H1 (cell line): ENCODE measurements around the gene NUP210L. TPM values are rescaled to one million over a fixed set of nuclear protein-coding genes. Genes with fewer than 3 reads are reported as not detected.

Experiments
- CTCF ChIA-PET: fragments of 300-600 bp; sonication (Branson Sonifier 250); formaldehyde crosslinking; loops from one replicate; lab custom pipeline; 2021; ENCODE audit not compliant: partially characterized antibody; lab: Charles Lee
- POLR2A ChIA-PET: fragments of 300-600 bp; sonication (Branson Sonifier 250); formaldehyde crosslinking; loops from one replicate; lab custom pipeline; 2021; ENCODE audit warnings: inconsistent platforms; ENCODE audit not compliant: partially characterized antibody; lab: Charles Lee
- DNase-seq, 2 experiments: peaks; one replicate each; pipeline versions ENCODE4 v3.0.0 to v3.0.0-alpha.2; 2010 to 2022; ENCODE audit warnings: low spot score in 2 of 2, low read depth in 1 of 2, mixed read lengths in 1 of 2
- FAIRE-seq: peaks from 2 replicates; lab custom pipeline; 2011; peaks lifted over from hg19 to GRCh38; lab: Jason Lieb, UNC
- H2AFZ ChIP-seq: 2 replicates; pipeline ENCODE4 v1.8.1; 2012; ENCODE audit warnings: low read length, inconsistent platforms
- H2AK5ac ChIP-seq: 2 replicates; pipeline ENCODE4 v1.6.1; 2013; ENCODE audit warnings: low read depth, low read length
- H2BK120ac ChIP-seq: replicated peaks from 2 replicates; pipeline ENCODE3; 2013; ENCODE audit warnings: low read depth, low read length, inconsistent platforms
- H2BK12ac ChIP-seq: 2 replicates; pipeline ENCODE4 v1.6.1; 2013; ENCODE audit warnings: low read depth, low read length
- H2BK15ac ChIP-seq: 2 replicates; pipeline ENCODE4 v1.6.1; 2013; ENCODE audit warnings: low read length
- H2BK20ac ChIP-seq: 2 replicates; pipeline ENCODE4 v1.6.1; 2013; ENCODE audit warnings: low read length
- H2BK5ac ChIP-seq: 2 replicates; pipeline ENCODE4 v1.6.1; 2013; ENCODE audit warnings: low read depth, low read length
- H3K14ac ChIP-seq: 2 replicates; pipeline ENCODE4 v1.6.1; 2013; ENCODE audit warnings: inconsistent platforms; ENCODE audit not compliant: insufficient read length
- H3K18ac ChIP-seq: 2 replicates; pipeline ENCODE4 v1.6.1; 2013; ENCODE audit warnings: low read length; ENCODE audit errors: extremely low read depth
- H3K23ac ChIP-seq: 2 replicates; pipeline ENCODE4 v1.6.1; 2013; ENCODE audit warnings: inconsistent platforms; ENCODE audit not compliant: insufficient read length
- H3K23me2 ChIP-seq: 2 replicates; pipeline ENCODE4 v1.6.1; 2013; ENCODE audit warnings: low read depth, low read length
- H3K27ac ChIP-seq: 2 replicates; pipeline ENCODE4 v1.6.1; 2011; ENCODE audit warnings: low read depth, low read length, inconsistent platforms
- H3K27me3 ChIP-seq, 4 experiments: replicated peaks in 1 of 4; 1 replicate in 1 of 4; 2 replicates in 3 of 4; pipeline versions ENCODE4 v1.6.1 to v1.8.1; 2011 to 2013; ENCODE audit warnings: low read length in 3 of 4, mild to moderate bottlenecking in 3 of 4, inconsistent platforms in 2 of 4, mixed read lengths in 2 of 4, moderate library complexity in 1 of 4; ENCODE audit not compliant: control insufficient read depth in 3 of 4, insufficient read depth in 3 of 4; ENCODE audit errors: extremely low read depth in 1 of 4
- H3K36me3 ChIP-seq, 4 experiments: 2 replicates each; pipeline versions ENCODE4 v1.6.1 to v1.8.1; 2011 to 2013; ENCODE audit warnings: mild to moderate bottlenecking in 4 of 4, low read length in 3 of 4, moderate library complexity in 2 of 4, control low read depth in 1 of 4, inconsistent platforms in 1 of 4; ENCODE audit not compliant: insufficient read depth in 4 of 4, control insufficient read depth in 2 of 4
- H3K4ac ChIP-seq: replicated peaks from 2 replicates; pipeline ENCODE3; 2013; ENCODE audit warnings: low read length, low read depth, mixed read lengths, inconsistent platforms; ENCODE audit not compliant: insufficient read length
- H3K4me1 ChIP-seq, 4 experiments: replicated peaks in 1 of 4; 1 replicate in 1 of 4; 2 replicates in 3 of 4; pipeline versions ENCODE4 v1.6.1 to v1.8.1; 2011 to 2013; ENCODE audit warnings: low read length in 3 of 4, inconsistent platforms in 2 of 4, mixed read lengths in 1 of 4; ENCODE audit not compliant: insufficient read depth in 4 of 4, control insufficient read depth in 3 of 4
- H3K4me2 ChIP-seq, 2 experiments: 2 replicates each; pipeline versions ENCODE4 v1.6.1 to v1.8.1; 2011 to 2013; ENCODE audit warnings: low read depth in 2 of 2, low read length in 2 of 2, control low read depth in 1 of 2, inconsistent platforms in 1 of 2, mild to moderate bottlenecking in 1 of 2; ENCODE audit not compliant: insufficient read depth in 1 of 2
- H3K4me3 ChIP-seq, 4 experiments: fragments of 200-600, 300-600 bp in 1 of 4; sonication (generic), shearing (Covaris generic), sonication (Bioruptor Twin) in 1 of 4; 2 replicates each; pipeline versions ENCODE4 v1.5.1 to v1.8.1; 2011 to 2016; ENCODE audit warnings: low read length in 4 of 4, low read depth in 3 of 4, control low read depth in 2 of 4, inconsistent platforms in 2 of 4, mild to moderate bottlenecking in 2 of 4, mixed read lengths in 1 of 4, moderate library complexity in 1 of 4; ENCODE audit not compliant: insufficient read depth in 2 of 4; ENCODE audit errors: extremely low read depth in 1 of 4
- H3K56ac ChIP-seq: replicated peaks from 2 replicates; pipeline ENCODE3; 2013; ENCODE audit warnings: low read depth, mild to moderate bottlenecking, mixed read lengths, low read length, inconsistent platforms; ENCODE audit not compliant: insufficient read length
- H3K79me1 ChIP-seq: 2 replicates; pipeline ENCODE4 v1.6.1; 2013; ENCODE audit warnings: low read depth, low read length, control low read depth
- H3K79me2 ChIP-seq, 2 experiments: 2 replicates each; pipeline versions ENCODE4 v1.6.1 to v1.8.1; 2012 to 2013; ENCODE audit warnings: low read length in 2 of 2, mild to moderate bottlenecking in 2 of 2, inconsistent platforms in 1 of 2; ENCODE audit not compliant: insufficient read depth in 2 of 2, control insufficient read depth in 1 of 2
- H3K9ac ChIP-seq, 4 experiments: replicated peaks in 1 of 4; 1 replicate in 1 of 4; 2 replicates in 3 of 4; pipeline versions ENCODE4 v1.6.1 to v1.8.1; 2011 to 2013; ENCODE audit warnings: low read depth in 3 of 4, low read length in 3 of 4, control low read depth in 2 of 4, mild to moderate bottlenecking in 2 of 4, moderate library complexity in 2 of 4, inconsistent platforms in 1 of 4; ENCODE audit errors: extremely low read depth in 1 of 4
- H3K9me3 ChIP-seq, 2 experiments: 2 replicates each; pipeline versions ENCODE4 v1.6.1 to v1.8.1; 2012 to 2013; ENCODE audit warnings: mild to moderate bottlenecking in 2 of 2, moderate library complexity in 2 of 2, control low read depth in 1 of 2, inconsistent platforms in 1 of 2, low read depth in 1 of 2, low read length in 1 of 2, mixed read lengths in 1 of 2; ENCODE audit not compliant: insufficient read depth in 2 of 2
- H4K20me1 ChIP-seq, 2 experiments: replicated peaks in 1 of 2; 2 replicates each; pipeline versions ENCODE3 to v1.8.1; 2011 to 2013; ENCODE audit warnings: inconsistent platforms in 2 of 2, low read length in 2 of 2, mild to moderate bottlenecking in 1 of 2; ENCODE audit not compliant: insufficient read depth in 2 of 2, control insufficient read depth in 1 of 2
- H4K5ac ChIP-seq: 2 replicates; pipeline ENCODE4 v1.6.1; 2013; ENCODE audit warnings: low read length, low read depth, mixed read lengths, inconsistent platforms; ENCODE audit not compliant: insufficient read length
- H4K8ac ChIP-seq: 2 replicates; pipeline ENCODE4 v1.8.0; 2013; ENCODE audit warnings: mild to moderate bottlenecking, moderate library complexity, low read length, inconsistent platforms; ENCODE audit not compliant: insufficient read depth; ENCODE audit errors: extremely low read depth
- H4K91ac ChIP-seq: replicated peaks from 2 replicates; pipeline ENCODE3; 2013; ENCODE audit warnings: low read length, mixed read lengths, inconsistent platforms; ENCODE audit not compliant: insufficient read length
- ATF2 ChIP-seq: IDR thresholded peaks from 2 replicates; pipeline ENCODE4 v1.6.1; 2012; ENCODE audit warnings: low read length, inconsistent platforms
- BCL11A ChIP-seq, 2 experiments: IDR thresholded peaks; one replicate each; pipeline ENCODE4 v1.6.1; 2011; ENCODE audit warnings: low read depth in 2 of 2, low read length in 2 of 2, mild to moderate bottlenecking in 2 of 2
- FOSL1 ChIP-seq: IDR thresholded peaks from 2 replicates; pipeline ENCODE4 v1.6.1; 2011; ENCODE audit warnings: mild to moderate bottlenecking, low read depth, low read length, moderate library complexity; ENCODE audit not compliant: insufficient read depth
- KDM1A ChIP-seq: fragments of 200-600, 300-600 bp; sonication (generic); IDR thresholded peaks from 2 replicates; pipeline ENCODE4 v1.7.1; 2016; ENCODE audit warnings: mild to moderate bottlenecking, low read length, borderline replicate concordance
- MAX ChIP-seq: IDR thresholded peaks from 2 replicates; pipeline ENCODE4 v1.6.1; 2012; ENCODE audit warnings: inconsistent platforms
- POLR2A ChIP-seq, 2 experiments: IDR thresholded peaks; 1 replicate in 1 of 2; 2 replicates in 1 of 2; pipeline ENCODE4 v1.6.1; 2011; ENCODE audit warnings: low read depth in 2 of 2, low read length in 2 of 2, mild to moderate bottlenecking in 2 of 2; ENCODE audit errors: control extremely low read depth in 1 of 2
- SAP30 ChIP-seq: fragments of 300-600 bp; sonication (generic); IDR thresholded peaks from 2 replicates; pipeline ENCODE4 v1.7.1; 2012; ENCODE audit warnings: low read length, moderate library complexity, mild to moderate bottlenecking, inconsistent platforms; ENCODE audit not compliant: insufficient read depth, insufficient replicate concordance
- SIN3A ChIP-seq, 2 experiments: IDR thresholded peaks in 1 of 2; conservative IDR thresholded peaks in 1 of 2; 2 replicates each; pipeline ENCODE4 v1.6.1; 2011 to 2012; ENCODE audit warnings: low read length in 2 of 2, improper control_type of control experiment in 1 of 2, low read depth in 1 of 2, mild to moderate bottlenecking in 1 of 2
- SIRT6 ChIP-seq: IDR thresholded peaks from one replicate; pipeline ENCODE4 v1.7.1; 2012; ENCODE audit warnings: low read length, inconsistent platforms
- WGBS, 2 experiments: shearing (Covaris generic) in 1 of 2; methylation state at CpG; one replicate each; pipeline versions ENCODE4 v1.1.6 to v1.1.7; 2013 to 2015; ENCODE audit warnings: low lambda C conversion rate in 2 of 2, mixed read lengths in 2 of 2, inconsistent platforms in 1 of 2, low coverage in 1 of 2, missing lambda C conversion rate in 1 of 2; ENCODE audit not compliant: insufficient replicate concordance in 2 of 2, insufficient coverage in 1 of 2, insufficient read length in 1 of 2; ENCODE audit errors: extremely low coverage in 1 of 2, missing lambda C conversion rate in 1 of 2; 5-methylcytosine and 5-hydroxymethylcytosine counted together
- polyA plus RNA-seq, 7 experiments: library from polyadenylated mRNA; depleted of rRNA in 3 of 7; stranded (reverse) in 5 of 7; unstranded in 2 of 7; fragments of >200 nt in 5 of 7; fragments of 200-250 nt in 2 of 7; gene quantifications; 1 replicate in 5 of 7; 2 replicates in 1 of 7; 4 replicates in 1 of 7; pipeline versions ENCODE4 v1.2.1 to v1.2.3, GENCODE V29; 2011 to 2013; ENCODE audit warnings: missing spikeins in 2 of 7, mixed read lengths in 2 of 7
- total RNA-seq: library from RNA; stranded (reverse); fragmentation: NEBNext Ultra II Directional; extraction: Animal tissue kit (Norgen Biotek cat#: 25700); gene quantifications from 2 replicates; pipeline ENCODE4 v1.2.1, GENCODE V29; 2021

The NUP210L gene
- total and polyA plus RNA-seq, 2 of the 8 experiments (the other 6 are each of a cell fraction or from before 2014, with no cell fraction given), result not detected

- peak overlapping the region; percentile 73 to 84 (median 76) for H3K9ac ChIP-seq
- FAIRE-seq (no peak), DNase-seq (no peak)
- ChIA-PET CTCF (interaction anchor here (1.6 to 3.8 kb wide), 6 partner anchors 10 to 180 kb away, joined by 7 to 29 read pairs (median 11); partner anchors contain the start of genes CREB3L4, RAB13 and SLC39A1), POLR2A (interaction anchor here (0.6 to 15.5 kb wide), 16 partner anchors 11 to 330 kb away, joined by 3 to 276 read pairs (median 4); partner anchors contain the start of genes CREB3L4, CRTC2, DENND4B and GATAD2B)
- no peak overlapping the region for H3K14ac ChIP-seq
- H3K23me2 ChIP-seq, result peaks cover 12% of the 10 kb centered on the region
- 5% methylated on average over 14 of the region's 16 CpGs; no CpG with 5 or more reads in 1 of the 2 experiments for WGBS, 2 experiments
- H3K4ac ChIP-seq, result no peak overlapping the region
- H4K5ac ChIP-seq, result peak overlapping the region; percentile 78
- H3K9me3 ChIP-seq, result no peaks in the 10 kb centered on the region
- peak overlapping the region; percentile 64 for H4K91ac ChIP-seq
- H3K27me3 ChIP-seq, result no peaks in the 10 kb centered on the region
- no peaks in the 10 kb centered on the region; a peak in 1 of 7 replicates for H3K4me1 ChIP-seq
- no peak overlapping the region for H2AK5ac ChIP-seq
- no peak overlapping the region for H2BK120ac ChIP-seq
- H4K8ac ChIP-seq, result peak overlapping the region; percentile 82; the same call in 1 of the 2 replicates
- H3K79me1 ChIP-seq, result peaks cover 6% of the 10 kb centered on the region
- peak overlapping the region; percentile 75 for H2BK5ac ChIP-seq
- no peak overlapping the region for H2BK20ac ChIP-seq
- H3K4me2 ChIP-seq, result peak overlapping the region; percentile 93 to 98
- H3K79me2 ChIP-seq, result peaks cover 0 to 16% of the 10 kb centered on the region in 2 experiments; a peak in 2 of 4 replicates
- no peaks in the 10 kb centered on the region for H4K20me1 ChIP-seq
- no peak overlapping the region for H2BK12ac ChIP-seq
- H3K36me3 ChIP-seq, result peaks cover 12 to 46% (median 25%) of the 10 kb centered on the region in 4 experiments; a peak in 7 of 8 replicates
- H2BK15ac ChIP-seq, result no peak overlapping the region
- H2AFZ ChIP-seq, result no peak overlapping the region
- H3K56ac ChIP-seq, result peak overlapping the region; percentile 5
- peak overlapping the region; percentile 66 for H3K27ac ChIP-seq
- H3K23ac ChIP-seq, result no peak overlapping the region
- TF ChIP-seq SAP30 (peak; percentile 52), ATF2 (no peak), SIRT6 (no peak), POLR2A (IDR thresholded peaks at IDR 0.05; ENCODE audit: control extremely low read depth in 1 of 2, low read depth in 2 of 2, low read length in 2 of 2) (peak in 1 of 2 experiments; percentile 33; a peak in 1 of 3 replicates), BCL11A (IDR thresholded peaks at IDR 0.05; ENCODE audit: low read depth in 2 of 2, low read length in 2 of 2) (no peak), MAX (no peak), SIN3A (conservative IDR thresholded peaks at IDR 0.05 in 1 of 2, IDR thresholded peaks at IDR 0.05 in 1 of 2; ENCODE audit: low read depth in 1 of 2, low read length in 2 of 2) (0 out of 4 replicates have a peak, but pooled peaks of 1 of the 2 experiments have one; percentile 57), FOSL1 (no peak), KDM1A (no peak)
- peak overlapping the region; percentile 91 to 99 (median 93) for H3K4me3 ChIP-seq
- peak overlapping the region; percentile 96 for H3K18ac ChIP-seq
These were observed 178.0 kb downstream of the NUP210L start for GRCh38 chr1:153976819-153977249.
